ENCODE results near the gene ATP9A.
"Not testable (repeated sequence)": the region's sequence is repeated elsewhere in the genome, so short reads cannot be mapped to it uniquely, and the experiment has no call there.

ATP9A gene

DNA sequence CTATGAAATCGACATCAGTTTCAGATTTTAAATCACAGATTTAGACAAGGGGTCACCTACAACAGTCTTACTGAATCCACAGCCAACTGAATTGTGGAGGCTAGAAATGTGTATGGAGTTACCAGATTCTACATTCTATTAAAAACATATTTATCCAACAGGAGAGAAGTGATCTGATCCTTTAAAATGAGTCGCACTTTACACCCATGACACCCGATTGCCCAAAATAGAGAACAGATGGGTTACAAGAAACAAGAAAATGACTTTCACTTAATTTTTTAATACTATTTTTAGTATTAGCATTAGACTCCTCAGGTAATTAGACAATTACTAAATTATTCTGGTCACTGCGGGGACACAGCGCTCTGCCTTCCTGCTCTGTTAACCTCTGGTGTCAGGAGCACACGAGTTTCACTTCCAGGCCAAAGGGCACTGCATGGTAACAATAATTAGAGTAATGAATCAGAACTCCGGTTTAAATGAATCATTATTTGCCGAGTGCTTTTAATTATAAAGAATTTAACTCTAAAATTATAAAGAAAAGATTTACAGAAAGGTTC, 108.6 kb downstream of the ATP9A start:
- no peak for DNase-seq (ENCODE audit: low read depth in 3 of 3)

GRCh38 chr20:51656726-51657260, 111.4 kb downstream of the ATP9A start:
- no peak for DNase-seq (ENCODE audit: low read depth in 3 of 3)

DNA sequence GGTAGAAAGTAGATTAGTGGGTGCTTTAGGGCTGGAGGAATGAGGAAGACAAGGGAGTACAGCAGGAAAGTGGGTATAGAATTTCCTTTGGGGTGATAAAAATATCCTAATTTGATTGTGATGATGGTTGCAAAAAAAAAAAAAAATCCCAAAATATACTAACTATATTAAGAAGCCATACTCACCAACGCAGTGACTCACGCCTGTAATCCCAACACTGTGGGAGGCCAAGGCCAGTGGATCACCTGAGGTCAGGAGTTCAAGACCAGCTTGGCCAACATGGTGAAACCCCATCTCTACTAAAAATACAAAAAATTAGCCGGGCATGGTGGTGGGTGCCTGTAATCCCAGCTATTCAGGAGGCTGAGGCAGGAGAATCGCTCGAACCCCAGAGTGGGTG, 112.1 kb downstream of the ATP9A start:
- not testable (repeated sequence) for DNase-seq (ENCODE audit: low read depth in 3 of 3)

GRCh38 chr20:51654495-51654894, 113.7 kb downstream of the ATP9A start:
- DNase-seq (ENCODE audit: low read depth in 3 of 3) = no peak

DNA sequence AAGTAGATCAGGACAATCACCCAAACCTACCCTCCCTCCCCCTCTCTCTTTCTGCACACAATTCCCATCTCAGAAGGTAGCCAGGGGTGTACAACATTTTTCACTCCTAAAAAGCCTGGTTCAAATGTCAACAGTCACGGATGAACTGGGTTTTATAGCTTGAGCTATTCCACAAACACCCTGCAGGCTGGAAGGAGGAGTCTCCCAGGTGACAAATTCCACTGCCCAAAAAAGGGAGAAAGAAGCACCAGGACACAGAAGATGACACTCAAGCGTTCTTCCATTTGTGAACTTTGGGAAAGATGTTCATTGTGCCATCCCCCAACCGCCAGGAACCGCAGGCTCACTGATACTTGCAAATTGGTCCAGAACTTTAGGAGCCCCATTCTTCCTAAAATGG, 114.1 kb downstream of the ATP9A start:
- DNase-seq (ENCODE audit: low read depth in 3 of 3) = no peak

DNA sequence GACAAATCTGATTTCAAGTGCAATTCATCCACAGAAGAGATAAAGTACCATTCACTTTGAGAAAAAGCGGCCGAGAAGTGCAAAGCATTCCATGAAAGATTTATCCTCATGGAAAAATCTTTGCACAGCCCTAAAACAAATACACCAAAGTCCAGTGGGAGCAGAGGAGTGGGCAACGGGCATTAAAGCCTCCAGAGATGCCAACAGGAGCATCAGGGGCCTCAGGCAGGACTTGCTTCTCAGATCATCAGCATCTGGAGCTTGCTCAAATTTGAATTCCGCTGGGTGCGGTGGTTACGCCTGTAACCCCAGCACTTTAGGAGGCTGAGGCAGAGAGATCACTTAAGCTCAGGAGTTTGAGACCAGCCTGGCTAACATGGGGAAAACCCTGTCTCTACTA, 115.0 kb downstream of the ATP9A start:
- no peak for DNase-seq (ENCODE audit: low read depth in 3 of 3)

GRCh38 chr20:51651921-51652549, 116.2 kb downstream of the ATP9A start:
- no peak for DNase-seq (ENCODE audit: low read depth in 3 of 3)

DNA sequence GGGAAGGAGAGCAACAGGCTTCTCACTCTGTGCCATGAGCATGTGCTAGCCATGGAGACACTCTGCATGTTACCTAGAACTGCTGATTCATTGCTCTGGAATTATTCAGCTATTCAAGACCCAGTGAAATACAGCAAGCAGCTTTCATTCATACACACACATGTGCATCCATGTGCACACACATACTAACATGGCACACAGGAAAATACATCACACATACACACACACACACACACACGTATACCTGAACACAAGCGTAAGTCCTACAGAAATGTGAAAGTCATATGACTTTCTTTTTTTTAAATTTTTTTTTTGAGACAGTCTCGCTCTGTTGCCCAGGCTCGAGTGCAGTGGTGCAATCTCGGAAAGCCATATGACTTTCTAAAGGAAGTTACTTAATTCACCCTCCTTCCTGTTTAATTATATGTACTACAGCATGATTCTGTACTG, 117.5 kb downstream of the ATP9A start:
- no peak for DNase-seq (ENCODE audit: low read depth in 3 of 3)

DNA sequence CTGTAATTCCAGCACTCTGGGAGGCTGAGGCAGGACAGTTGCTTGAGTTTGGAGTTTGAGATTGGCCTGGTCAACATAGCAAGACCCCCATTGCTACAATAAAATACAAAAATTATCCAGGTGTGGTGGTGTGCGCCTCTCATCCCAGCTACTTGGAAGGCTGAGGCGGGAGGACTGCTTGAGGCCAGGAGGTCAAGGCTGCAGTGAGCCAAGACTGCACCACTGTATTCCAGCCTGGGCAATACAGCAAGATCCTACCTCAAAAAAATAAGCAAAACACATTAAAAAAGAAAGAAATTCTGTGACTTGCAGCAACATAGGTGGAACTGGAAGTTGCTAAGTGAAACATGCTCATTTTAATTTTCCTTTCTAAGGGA, 119.6 kb downstream of the ATP9A start:
- no peak for DNase-seq (ENCODE audit: low read depth in 3 of 3)

GRCh38 chr20:51647674-51648570, 120.3 kb downstream of the ATP9A start:
- no peak for DNase-seq (ENCODE audit: low read depth in 3 of 3)

- DNase-seq (ENCODE audit: low read depth in 3 of 3) = not testable (repeated sequence)
Observed at GRCh38 chr20:51643810-51644209, 124.4 kb downstream of the ATP9A start.

DNA sequence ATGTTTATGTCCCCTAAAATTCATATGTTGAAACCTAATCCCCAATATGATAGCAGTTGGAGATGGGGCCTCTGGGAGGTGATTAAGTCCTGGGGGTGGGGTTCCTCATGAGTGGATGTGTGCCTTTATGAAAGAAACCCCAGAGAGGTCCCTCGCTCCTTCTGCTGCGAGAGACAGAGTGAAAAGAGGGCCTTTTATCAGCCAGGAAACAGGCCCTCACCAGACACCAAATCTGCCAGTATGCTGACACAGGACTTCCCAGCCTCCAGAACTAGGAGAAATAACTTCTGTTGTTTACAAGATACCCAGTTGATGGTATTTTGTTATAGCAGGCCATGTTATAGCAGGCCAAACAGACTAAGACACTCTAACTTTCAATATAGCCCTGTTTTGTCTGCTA, 124.8 kb downstream of the ATP9A start:
- DNase-seq (ENCODE audit: low read depth in 3 of 3) = no peak

GRCh38 chr20:51641866-51642265, 126.3 kb downstream of the ATP9A start:
- DNase-seq (ENCODE audit: low read depth in 3 of 3) = no peak

DNA sequence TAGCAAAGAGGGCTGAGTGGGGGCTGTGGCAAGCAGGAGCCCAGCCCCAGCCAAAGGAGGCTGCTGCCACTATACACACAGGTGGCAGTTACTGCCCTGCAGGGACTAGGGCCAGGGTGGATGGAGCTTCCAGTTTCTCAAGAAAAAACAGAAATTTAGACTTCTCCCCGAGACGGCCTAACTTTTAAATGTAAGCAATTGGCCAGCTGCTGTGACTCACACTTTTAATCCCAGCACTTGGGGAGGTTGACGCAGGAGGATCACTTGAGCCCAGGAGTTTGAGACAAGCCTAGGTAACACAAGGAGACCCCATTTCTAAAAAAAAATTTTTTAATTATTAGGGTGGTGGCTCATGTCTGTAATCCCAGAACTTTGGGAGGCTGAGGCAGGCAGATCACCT, 127.4 kb downstream of the ATP9A start:
- no peak for DNase-seq (ENCODE audit: low read depth in 3 of 3)

DNA sequence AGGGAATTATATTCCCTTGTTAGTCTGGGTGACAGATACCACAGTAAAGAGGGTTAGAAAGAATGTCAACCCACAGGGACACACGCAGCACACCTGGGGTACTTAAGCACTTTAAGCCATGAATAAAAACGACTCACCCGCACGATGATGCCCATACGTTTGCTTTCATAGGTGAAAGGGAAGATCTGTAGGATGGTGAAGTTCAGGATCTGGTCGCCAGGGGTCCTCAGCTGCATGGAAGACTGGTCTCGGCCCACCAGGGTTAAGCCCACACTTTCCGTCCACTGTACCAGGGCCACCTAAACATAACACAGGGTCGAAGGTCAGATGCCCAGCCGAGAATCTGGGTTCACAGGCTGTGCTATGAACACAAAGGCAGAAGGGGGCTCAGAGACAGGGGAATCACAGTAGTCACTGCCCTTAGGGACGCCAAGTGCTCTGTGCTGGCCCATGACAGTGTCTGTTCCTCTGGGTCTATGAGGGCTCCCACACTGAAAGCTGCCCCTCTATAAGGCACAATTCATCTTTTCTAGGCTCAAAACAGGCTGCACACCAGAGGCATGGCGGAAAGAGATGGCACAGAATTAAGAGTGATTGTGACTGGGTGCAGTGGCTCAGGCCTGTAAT, 128.9 kb downstream of the ATP9A start:
- DNase-seq (ENCODE audit: low read depth in 3 of 3) = peak; percentile 17 to 58 (median 41)

DNA sequence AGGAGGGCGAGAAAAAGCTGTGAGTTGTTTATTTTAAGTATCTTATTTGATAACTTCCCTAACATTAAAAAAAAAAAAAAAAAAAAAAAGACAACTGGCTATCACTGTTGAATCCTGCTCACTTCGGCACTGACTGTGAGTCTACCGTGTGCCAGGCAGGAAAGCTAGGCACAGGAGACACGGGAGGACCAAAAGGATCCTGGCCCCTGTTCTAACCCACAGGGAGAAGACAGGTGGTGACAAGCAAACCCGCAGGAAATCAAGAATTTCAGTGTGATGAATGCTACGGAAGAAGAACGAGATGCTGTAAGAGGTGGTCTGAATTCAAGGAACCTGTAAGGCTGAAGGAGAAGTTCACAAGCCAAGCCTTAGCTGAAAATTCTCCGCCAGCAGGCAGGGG, 130.9 kb downstream of the ATP9A start:
- no peak for DNase-seq (ENCODE audit: low read depth in 3 of 3)

GRCh38 chr20:51636123-51636522, 132.1 kb downstream of the ATP9A start:
- DNase-seq (ENCODE audit: low read depth in 3 of 3) = peak in 2 of 3 donors; percentile 5 to 18

GRCh38 chr20:51635680-51636079, 132.5 kb downstream of the ATP9A start:
- DNase-seq (ENCODE audit: low read depth in 3 of 3) = no peak

DNA sequence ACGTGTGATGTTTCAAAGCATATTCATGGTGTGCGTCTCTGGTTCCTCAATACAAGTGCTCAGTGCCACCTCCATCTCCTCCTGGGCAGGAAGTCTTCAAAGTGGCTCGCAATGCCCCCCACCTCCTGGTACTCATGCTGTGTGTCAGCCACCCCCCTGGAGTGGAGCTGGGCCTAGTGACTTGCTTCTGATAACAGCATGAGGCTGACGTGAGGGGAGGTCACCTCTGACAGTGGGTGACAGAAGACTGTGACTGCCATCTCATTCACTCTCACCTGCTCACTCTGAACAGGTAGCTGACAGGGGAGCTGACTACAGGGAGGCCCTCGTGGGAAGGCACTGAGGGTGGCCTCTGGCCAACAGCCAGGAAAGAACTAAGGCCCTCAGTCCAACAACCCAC, 133.3 kb downstream of the ATP9A start:
- no peak for DNase-seq (ENCODE audit: low read depth in 3 of 3)

GRCh38 chr20:51634257-51634656, 133.9 kb downstream of the ATP9A start:
- DNase-seq (ENCODE audit: low read depth in 3 of 3) = no peak

DNA sequence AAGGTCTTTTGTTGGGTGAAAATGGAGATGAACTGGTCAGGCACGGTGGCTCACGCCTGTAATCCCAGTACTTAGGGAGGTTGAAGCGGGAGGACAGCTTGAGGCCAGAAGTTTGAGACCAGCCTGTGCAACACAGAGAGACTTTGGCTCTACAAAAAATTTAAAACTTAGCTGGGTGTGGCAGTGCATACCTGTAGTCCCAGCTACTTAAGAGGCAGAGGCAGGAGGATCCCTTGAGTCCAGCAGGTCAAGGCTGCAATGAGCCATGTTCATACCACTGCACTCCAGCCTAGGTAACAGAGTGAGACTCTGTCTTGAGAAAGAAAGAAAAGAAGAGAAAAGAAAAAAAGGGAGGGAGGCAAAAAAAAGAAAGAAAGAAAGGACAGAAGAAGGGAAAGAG, 134.8 kb downstream of the ATP9A start:
- DNase-seq (ENCODE audit: low read depth in 3 of 3) = no peak

DNA sequence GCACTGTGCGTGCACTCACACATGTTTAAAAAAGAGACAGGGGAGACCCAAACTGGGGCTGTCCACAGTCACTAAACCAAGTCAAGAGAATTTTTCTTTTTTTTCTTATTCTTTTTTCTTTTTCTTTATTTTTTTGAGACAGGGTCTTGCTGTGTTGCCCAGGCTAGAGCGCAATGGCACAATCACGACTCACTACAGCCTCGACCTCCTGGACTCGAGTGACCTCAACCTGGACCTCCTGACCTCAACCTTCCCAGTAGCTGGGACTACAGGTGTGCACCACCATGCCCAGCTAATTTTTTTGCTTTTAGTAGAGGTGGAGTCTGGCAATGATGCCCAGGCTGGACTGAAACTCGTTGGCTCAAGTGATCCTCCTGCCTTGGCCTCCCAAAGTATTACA, 136.2 kb downstream of the ATP9A start:
- no peak for DNase-seq (ENCODE audit: low read depth in 3 of 3)
